Stomach (tissue), 9 donors: Measurements from ENCODE around the gene ULBP2. TPM values are rescaled to one million over a fixed set of nuclear protein-coding genes. Genes with fewer than 3 reads are reported as not detected.
"Not testable (repeated sequence)": the region's sequence is repeated elsewhere in the genome, so short reads cannot be mapped to it uniquely, and the experiment has no call there.

Source experiments
- DNase-seq, 2 donors: peaks; one replicate each; pipeline versions ENCODE4 v3.0.0 to v3.0.0-alpha.2; 2013 to 2019
- H3K27ac ChIP-seq, 5 donors: fragments of 200-600 bp in 4 of 5; sonication (generic) in 4 of 5; one replicate each; pipeline ENCODE4 v1.5.1; 2013 to 2019; ENCODE audit warnings: mild to moderate bottlenecking in 1 of 5, moderate library complexity in 1 of 5
- H3K27me3 ChIP-seq, 3 donors: fragments of 200-600 bp; sonication (generic); one replicate each; pipeline ENCODE4 v1.5.1; 2017 to 2019; ENCODE audit warnings: mixed run types in 1 of 3
- H3K36me3 ChIP-seq, 4 donors: fragments of 200-600 bp; sonication (generic); 1 replicate in 3 of 4; 2 replicates in 1 of 4; pipeline ENCODE4 v1.5.1; 2016 to 2019
- H3K4me1 ChIP-seq, 4 donors: fragments of 200-600 bp; sonication (generic); one replicate each; pipeline ENCODE4 v1.5.1; 2016 to 2019
- H3K4me3 ChIP-seq, 4 donors: fragments of 200-600 bp; sonication (generic) in 3 of 4; one replicate each; pipeline ENCODE4 v1.5.1; 2016 to 2019; ENCODE audit warnings: mild to moderate bottlenecking in 1 of 4
- H3K9me3 ChIP-seq, 4 donors: fragments of 200-600 bp; sonication (generic); one replicate each; pipeline ENCODE4 v1.5.1; 2016 to 2019
- CTCF ChIP-seq, 7 experiments: fragments of 450-650 bp in 4 of 7; fragments of 200-600 bp in 3 of 7; sonication (generic) in 3 of 7; IDR thresholded peaks; one replicate each; pipeline ENCODE4 v1.5.1; 2016 to 2019; ENCODE audit warnings: antibody characterized with exemption in 7 of 7, control low read depth in 2 of 7, mild to moderate bottlenecking in 1 of 7
- EP300 ChIP-seq: sonication (generic); formaldehyde crosslinking; IDR thresholded peaks from one replicate; pipeline ENCODE4 v1.6.1; 2017; ENCODE audit warnings: antibody characterized with exemption
- POLR2A ChIP-seq, 4 donors: fragments of 450-650 bp; IDR thresholded peaks; one replicate each; pipeline ENCODE4 v1.6.1; 2016; ENCODE audit warnings: antibody characterized with exemption in 4 of 4, control low read depth in 2 of 4, mild to moderate bottlenecking in 1 of 4, moderate library complexity in 1 of 4
- POLR2AphosphoS5 ChIP-seq, 3 donors: sonication (generic); formaldehyde crosslinking; IDR thresholded peaks; one replicate each; pipeline ENCODE4 v1.6.1; 2016; ENCODE audit warnings: antibody characterized with exemption in 3 of 3
- WGBS, 5 donors: extraction: QIAGEN DNeasy Blood & Tissue Kit in 3 of 5; methylation state at CpG; one replicate each; pipeline versions ENCODE4 v1.1.5 to v1.1.7; 2013 to 2018; 5-methylcytosine and 5-hydroxymethylcytosine counted together
- intact Hi-C: fragments of 100-400 bp; cut with DNase I; formaldehyde crosslinking; loops from one replicate; pipeline ENCODE4 v1.15.1; 2023; ENCODE audit warnings: low total_unique reads
- polyA plus RNA-seq, 3 donors: library from polyadenylated mRNA; stranded (reverse); fragments of 200-250 nt; gene quantifications; one replicate each; pipeline ENCODE4 v1.2.3, GENCODE V29; 2013
- total RNA-seq, 5 donors: library from RNA; depleted of rRNA; stranded (reverse); fragments of >200 nt; gene quantifications; one replicate each; pipeline versions ENCODE4 v1.1.0 to v1.2.3, GENCODE V29; 2014 to 2016
- donor health status: healthy with polysubstance abuse.
- donor health status: Bipolar disorder and iron deficiency.
- donor health status: healthy.

The ULBP2 gene
- total and polyA plus RNA-seq, 8 donors, result 0.31 to 1.4 (median 0.43) TPM; not detected in 5

GRCh38 chr6:149947533-149947932 is 5.7 kb downstream of the ULBP2 start:
- H3K36me3 ChIP-seq, intact Hi-C loops, H3K4me1 ChIP-seq, H3K4me3 ChIP-seq, H3K27ac ChIP-seq, H3K9me3 ChIP-seq, DNase-seq: not testable (repeated sequence)
- WGBS, 5 donors, result no CpG with 5 or more reads among the region's 1 CpG
- H3K27me3 ChIP-seq, result peaks cover 4 to 81% (median 21%) of the 10 kb centered on the region in 3 donors

- WGBS, 5 donors, result 54 to 80% (median 63%) methylated on average over 1 of the region's 1 CpG
- TF ChIP-seq CTCF (IDR thresholded peaks at IDR 0.05) (no peak), POLR2A (IDR thresholded peaks at IDR 0.05) (no peak), EP300 (no peak), POLR2AphosphoS5 (IDR thresholded peaks at IDR 0.05) (no peak)
- Histone ChIP-seq H3K4me1 (no peaks in the 10 kb centered on the region), H3K4me3 (no peak overlapping the region), H3K36me3 (no peaks in the 10 kb centered on the region), H3K27ac (no peak overlapping the region), H3K9me3 (no peaks in the 10 kb centered on the region), H3K27me3 (peaks cover 4 to 81% (median 24%) of the 10 kb centered on the region in 3 donors)
- intact Hi-C loops, result no loop called here
- no peak for DNase-seq
These were observed 6.2 kb downstream of the ULBP2 start for GRCh38 chr6:149948011-149948410.

GRCh38 chr6:149948616-149949015 is 6.8 kb downstream of the ULBP2 start:
- H3K27ac ChIP-seq, result no peak overlapping the region
- no peaks in the 10 kb centered on the region for H3K36me3 ChIP-seq
- no peak for TF ChIP-seq POLR2AphosphoS5 (IDR thresholded peaks at IDR 0.05)
- no peak for TF ChIP-seq EP300
- TF ChIP-seq POLR2A (IDR thresholded peaks at IDR 0.05), result no peak
- no peak for TF ChIP-seq CTCF (IDR thresholded peaks at IDR 0.05)
- H3K4me3 ChIP-seq, result no peak overlapping the region
- H3K27me3 ChIP-seq, result peaks cover 8 to 81% (median 30%) of the 10 kb centered on the region in 3 donors
- intact Hi-C loops, result no loop called here
- no peaks in the 10 kb centered on the region for H3K9me3 ChIP-seq
- WGBS, 5 donors, result 53 to 75% (median 58%) methylated on average over 5 of the region's 5 CpGs
- H3K4me1 ChIP-seq, result no peaks in the 10 kb centered on the region
- DNase-seq, result no peak

- Histone ChIP-seq H3K27ac (no peak overlapping the region), H3K4me3 (no peak overlapping the region), H3K36me3 (no peaks in the 10 kb centered on the region), H3K9me3 (no peaks in the 10 kb centered on the region), H3K27me3 (peaks cover 9 to 92% (median 47%) of the 10 kb centered on the region in 3 donors), H3K4me1 (peaks cover 0 to 9% (median 5%) of the 10 kb centered on the region in 4 donors)
- no peak for DNase-seq
- intact Hi-C loops, result no loop called here
- no peak for TF ChIP-seq POLR2A (IDR thresholded peaks at IDR 0.05)
- no peak for TF ChIP-seq CTCF (IDR thresholded peaks at IDR 0.05)
- no peak for TF ChIP-seq POLR2AphosphoS5 (IDR thresholded peaks at IDR 0.05)
- no peak for TF ChIP-seq EP300
- WGBS, 5 donors, result 27 to 40% (median 37%) methylated on average over 7 to 8 of the region's 8 CpGs
These were observed 8.6 kb downstream of the ULBP2 start for GRCh38 chr6:149950423-149950822.

GRCh38 chr6:149951096-149951495 is 9.3 kb downstream of the ULBP2 start:
- H3K27me3 ChIP-seq, result peaks cover 9 to 92% (median 53%) of the 10 kb centered on the region in 3 donors
- TF ChIP-seq POLR2A (IDR thresholded peaks at IDR 0.05) (no peak), EP300 (no peak), POLR2AphosphoS5 (IDR thresholded peaks at IDR 0.05) (no peak), CTCF (IDR thresholded peaks at IDR 0.05) (no peak)
- no peak overlapping the region for H3K27ac ChIP-seq
- peaks cover 0 to 9% (median 5%) of the 10 kb centered on the region in 4 donors for H3K4me1 ChIP-seq
- no peaks in the 10 kb centered on the region for H3K36me3 ChIP-seq
- H3K4me3 ChIP-seq, result no peak overlapping the region
- no peak for DNase-seq
- intact Hi-C loops, result no loop called here
- no peaks in the 10 kb centered on the region for H3K9me3 ChIP-seq
- 73 to 77% (median 73%) methylated on average over 9 of the region's 9 CpGs for WGBS, 5 donors
